H1 (cell line): Measurements from ENCODE around the gene POLR3C. TPM values are rescaled to one million over a fixed set of nuclear protein-coding genes. Genes with fewer than 3 reads are reported as not detected.

ENCODE experiments used
- CTCF ChIA-PET: fragments of 300-600 bp; sonication (Branson Sonifier 250); formaldehyde crosslinking; loops from one replicate; lab custom pipeline; 2021; ENCODE audit not compliant: partially characterized antibody; lab: Charles Lee
- POLR2A ChIA-PET: fragments of 300-600 bp; sonication (Branson Sonifier 250); formaldehyde crosslinking; loops from one replicate; lab custom pipeline; 2021; ENCODE audit warnings: inconsistent platforms; ENCODE audit not compliant: partially characterized antibody; lab: Charles Lee
- DNase-seq, 2 experiments: peaks; one replicate each; pipeline versions ENCODE4 v3.0.0 to v3.0.0-alpha.2; 2010 to 2022; ENCODE audit warnings: low spot score in 2 of 2, low read depth in 1 of 2, mixed read lengths in 1 of 2
- FAIRE-seq: peaks from 2 replicates; lab custom pipeline; 2011; peaks lifted over from hg19 to GRCh38; lab: Jason Lieb, UNC
- H2AFZ ChIP-seq: 2 replicates; pipeline ENCODE4 v1.8.1; 2012; ENCODE audit warnings: low read length, inconsistent platforms
- H2AK5ac ChIP-seq: 2 replicates; pipeline ENCODE4 v1.6.1; 2013; ENCODE audit warnings: low read depth, low read length
- H2BK120ac ChIP-seq: replicated peaks from 2 replicates; pipeline ENCODE3; 2013; ENCODE audit warnings: low read depth, low read length, inconsistent platforms
- H2BK12ac ChIP-seq: 2 replicates; pipeline ENCODE4 v1.6.1; 2013; ENCODE audit warnings: low read depth, low read length
- H2BK15ac ChIP-seq: 2 replicates; pipeline ENCODE4 v1.6.1; 2013; ENCODE audit warnings: low read length
- H2BK20ac ChIP-seq: 2 replicates; pipeline ENCODE4 v1.6.1; 2013; ENCODE audit warnings: low read length
- H2BK5ac ChIP-seq: 2 replicates; pipeline ENCODE4 v1.6.1; 2013; ENCODE audit warnings: low read depth, low read length
- H3K14ac ChIP-seq: 2 replicates; pipeline ENCODE4 v1.6.1; 2013; ENCODE audit warnings: inconsistent platforms; ENCODE audit not compliant: insufficient read length
- H3K18ac ChIP-seq: 2 replicates; pipeline ENCODE4 v1.6.1; 2013; ENCODE audit warnings: low read length; ENCODE audit errors: extremely low read depth
- H3K23ac ChIP-seq: 2 replicates; pipeline ENCODE4 v1.6.1; 2013; ENCODE audit warnings: inconsistent platforms; ENCODE audit not compliant: insufficient read length
- H3K23me2 ChIP-seq: 2 replicates; pipeline ENCODE4 v1.6.1; 2013; ENCODE audit warnings: low read depth, low read length
- H3K27ac ChIP-seq: 2 replicates; pipeline ENCODE4 v1.6.1; 2011; ENCODE audit warnings: low read depth, low read length, inconsistent platforms
- H3K27me3 ChIP-seq, 4 experiments: replicated peaks in 1 of 4; 1 replicate in 1 of 4; 2 replicates in 3 of 4; pipeline versions ENCODE4 v1.6.1 to v1.8.1; 2011 to 2013; ENCODE audit warnings: low read length in 3 of 4, mild to moderate bottlenecking in 3 of 4, inconsistent platforms in 2 of 4, mixed read lengths in 2 of 4, moderate library complexity in 1 of 4; ENCODE audit not compliant: control insufficient read depth in 3 of 4, insufficient read depth in 3 of 4; ENCODE audit errors: extremely low read depth in 1 of 4
- H3K36me3 ChIP-seq, 4 experiments: 2 replicates each; pipeline versions ENCODE4 v1.6.1 to v1.8.1; 2011 to 2013; ENCODE audit warnings: mild to moderate bottlenecking in 4 of 4, low read length in 3 of 4, moderate library complexity in 2 of 4, control low read depth in 1 of 4, inconsistent platforms in 1 of 4; ENCODE audit not compliant: insufficient read depth in 4 of 4, control insufficient read depth in 2 of 4
- H3K4ac ChIP-seq: replicated peaks from 2 replicates; pipeline ENCODE3; 2013; ENCODE audit warnings: low read length, low read depth, mixed read lengths, inconsistent platforms; ENCODE audit not compliant: insufficient read length
- H3K4me1 ChIP-seq, 4 experiments: replicated peaks in 1 of 4; 1 replicate in 1 of 4; 2 replicates in 3 of 4; pipeline versions ENCODE4 v1.6.1 to v1.8.1; 2011 to 2013; ENCODE audit warnings: low read length in 3 of 4, inconsistent platforms in 2 of 4, mixed read lengths in 1 of 4; ENCODE audit not compliant: insufficient read depth in 4 of 4, control insufficient read depth in 3 of 4
- H3K4me2 ChIP-seq, 2 experiments: 2 replicates each; pipeline versions ENCODE4 v1.6.1 to v1.8.1; 2011 to 2013; ENCODE audit warnings: low read depth in 2 of 2, low read length in 2 of 2, control low read depth in 1 of 2, inconsistent platforms in 1 of 2, mild to moderate bottlenecking in 1 of 2; ENCODE audit not compliant: insufficient read depth in 1 of 2
- H3K4me3 ChIP-seq, 4 experiments: fragments of 200-600, 300-600 bp in 1 of 4; sonication (generic), shearing (Covaris generic), sonication (Bioruptor Twin) in 1 of 4; 2 replicates each; pipeline versions ENCODE4 v1.5.1 to v1.8.1; 2011 to 2016; ENCODE audit warnings: low read length in 4 of 4, low read depth in 3 of 4, control low read depth in 2 of 4, inconsistent platforms in 2 of 4, mild to moderate bottlenecking in 2 of 4, mixed read lengths in 1 of 4, moderate library complexity in 1 of 4; ENCODE audit not compliant: insufficient read depth in 2 of 4; ENCODE audit errors: extremely low read depth in 1 of 4
- H3K56ac ChIP-seq: replicated peaks from 2 replicates; pipeline ENCODE3; 2013; ENCODE audit warnings: low read depth, mild to moderate bottlenecking, mixed read lengths, low read length, inconsistent platforms; ENCODE audit not compliant: insufficient read length
- H3K79me1 ChIP-seq: 2 replicates; pipeline ENCODE4 v1.6.1; 2013; ENCODE audit warnings: low read depth, low read length, control low read depth
- H3K79me2 ChIP-seq, 2 experiments: 2 replicates each; pipeline versions ENCODE4 v1.6.1 to v1.8.1; 2012 to 2013; ENCODE audit warnings: low read length in 2 of 2, mild to moderate bottlenecking in 2 of 2, inconsistent platforms in 1 of 2; ENCODE audit not compliant: insufficient read depth in 2 of 2, control insufficient read depth in 1 of 2
- H3K9ac ChIP-seq, 4 experiments: replicated peaks in 1 of 4; 1 replicate in 1 of 4; 2 replicates in 3 of 4; pipeline versions ENCODE4 v1.6.1 to v1.8.1; 2011 to 2013; ENCODE audit warnings: low read depth in 3 of 4, low read length in 3 of 4, control low read depth in 2 of 4, mild to moderate bottlenecking in 2 of 4, moderate library complexity in 2 of 4, inconsistent platforms in 1 of 4; ENCODE audit errors: extremely low read depth in 1 of 4
- H3K9me3 ChIP-seq, 2 experiments: 2 replicates each; pipeline versions ENCODE4 v1.6.1 to v1.8.1; 2012 to 2013; ENCODE audit warnings: mild to moderate bottlenecking in 2 of 2, moderate library complexity in 2 of 2, control low read depth in 1 of 2, inconsistent platforms in 1 of 2, low read depth in 1 of 2, low read length in 1 of 2, mixed read lengths in 1 of 2; ENCODE audit not compliant: insufficient read depth in 2 of 2
- H4K20me1 ChIP-seq, 2 experiments: replicated peaks in 1 of 2; 2 replicates each; pipeline versions ENCODE3 to v1.8.1; 2011 to 2013; ENCODE audit warnings: inconsistent platforms in 2 of 2, low read length in 2 of 2, mild to moderate bottlenecking in 1 of 2; ENCODE audit not compliant: insufficient read depth in 2 of 2, control insufficient read depth in 1 of 2
- H4K5ac ChIP-seq: 2 replicates; pipeline ENCODE4 v1.6.1; 2013; ENCODE audit warnings: low read length, low read depth, mixed read lengths, inconsistent platforms; ENCODE audit not compliant: insufficient read length
- H4K8ac ChIP-seq: 2 replicates; pipeline ENCODE4 v1.8.0; 2013; ENCODE audit warnings: mild to moderate bottlenecking, moderate library complexity, low read length, inconsistent platforms; ENCODE audit not compliant: insufficient read depth; ENCODE audit errors: extremely low read depth
- H4K91ac ChIP-seq: replicated peaks from 2 replicates; pipeline ENCODE3; 2013; ENCODE audit warnings: low read length, mixed read lengths, inconsistent platforms; ENCODE audit not compliant: insufficient read length
- CBX5 ChIP-seq: fragments of 300-800, 300-1000 bp; sonication (generic); IDR thresholded peaks from 2 replicates; pipeline ENCODE4 v1.7.1; 2016; ENCODE audit warnings: antibody characterized with exemption, low read length, low read depth
- GTF2F1 ChIP-seq: IDR thresholded peaks from 2 replicates; pipeline ENCODE4 v1.6.1; 2012; ENCODE audit warnings: low read depth, low read length, improper control_type of control experiment, borderline replicate concordance
- RNF2 ChIP-seq: fragments of 200-900, 300-1000 bp; sonication (generic); IDR thresholded peaks from 2 replicates; pipeline ENCODE4 v1.7.1; 2016; ENCODE audit warnings: borderline replicate concordance, low read depth, mild to moderate bottlenecking, antibody characterized with exemption, low read length; ENCODE audit not compliant: poor library complexity, severe bottlenecking; ENCODE audit errors: missing control alignments
- WGBS, 2 experiments: shearing (Covaris generic) in 1 of 2; methylation state at CpG; one replicate each; pipeline versions ENCODE4 v1.1.6 to v1.1.7; 2013 to 2015; ENCODE audit warnings: low lambda C conversion rate in 2 of 2, mixed read lengths in 2 of 2, inconsistent platforms in 1 of 2, low coverage in 1 of 2, missing lambda C conversion rate in 1 of 2; ENCODE audit not compliant: insufficient replicate concordance in 2 of 2, insufficient coverage in 1 of 2, insufficient read length in 1 of 2; ENCODE audit errors: extremely low coverage in 1 of 2, missing lambda C conversion rate in 1 of 2; 5-methylcytosine and 5-hydroxymethylcytosine counted together
- polyA plus RNA-seq, 7 experiments: library from polyadenylated mRNA; depleted of rRNA in 3 of 7; stranded (reverse) in 5 of 7; unstranded in 2 of 7; fragments of >200 nt in 5 of 7; fragments of 200-250 nt in 2 of 7; gene quantifications; 1 replicate in 5 of 7; 2 replicates in 1 of 7; 4 replicates in 1 of 7; pipeline versions ENCODE4 v1.2.1 to v1.2.3, GENCODE V29; 2011 to 2013; ENCODE audit warnings: missing spikeins in 2 of 7, mixed read lengths in 2 of 7
- total RNA-seq: library from RNA; stranded (reverse); fragmentation: NEBNext Ultra II Directional; extraction: Animal tissue kit (Norgen Biotek cat#: 25700); gene quantifications from 2 replicates; pipeline ENCODE4 v1.2.1, GENCODE V29; 2021

Gene POLR3C
- total and polyA plus RNA-seq, 2 of the 8 experiments (the other 6 are each of a cell fraction or from before 2014, with no cell fraction given), result 26.8 TPM

- FAIRE-seq, result no peak
- no peak for DNase-seq
- CTCF ChIA-PET, result no interaction called here
- TF ChIP-seq GTF2F1, result no peak
- TF ChIP-seq CBX5, result no peak
- TF ChIP-seq RNF2, result no peak
Measured at GRCh38 chr1:145799806-145800205, 24.2 kb upstream of the POLR3C start.

More at GRCh38 chr1:145799806-145800205, 24.2 kb upstream of the POLR3C start:
- Histone ChIP-seq H2AFZ (no peak overlapping the region), H2AK5ac (no peak overlapping the region), H3K9me3 (peaks cover 4% of the 10 kb centered on the region in 2 experiments; a peak in 1 of 4 replicates), H2BK15ac (no peak overlapping the region), H3K4me2 (no peak overlapping the region), H4K5ac (no peak overlapping the region), H4K91ac (no peak overlapping the region), H3K56ac (no peak overlapping the region), H3K27ac (no peak overlapping the region), H2BK120ac (no peak overlapping the region), H3K18ac (no peak overlapping the region), H4K20me1 (peaks cover 0 to 2% of the 10 kb centered on the region in 2 experiments), H2BK5ac (no peak overlapping the region), H3K23ac (no peak overlapping the region), H3K14ac (no peak overlapping the region), H3K79me1 (peaks cover 5% of the 10 kb centered on the region; the same call in 1 of the 2 replicates), H3K27me3 (no peaks in the 10 kb centered on the region), H3K4ac (no peak overlapping the region), H3K9ac (no peak overlapping the region), H3K4me3 (no peak overlapping the region), H3K79me2 (peaks cover 0 to 23% of the 10 kb centered on the region in 2 experiments; a peak in 2 of 4 replicates), H2BK20ac (no peak overlapping the region), H3K36me3 (no peaks in the 10 kb centered on the region; a peak in 1 of 8 replicates), H3K23me2 (no peaks in the 10 kb centered on the region), H4K8ac (no peak overlapping the region), H3K4me1 (peaks cover 0 to 5% (median 0%) of the 10 kb centered on the region in 4 experiments; a peak in 2 of 7 replicates), H2BK12ac (no peak overlapping the region)
- WGBS, 2 experiments, result 87% methylated on average over 2 of the region's 2 CpGs; no CpG with 5 or more reads in 1 of the 2 experiments
- POLR2A ChIA-PET, result no interaction called here
